NOMO-1 (cell line): ENCODE data around the gene MSL2.
"Not testable (repeated sequence)": the region's sequence is repeated elsewhere in the genome, so short reads cannot be mapped to it uniquely, and the experiment has no call there.

Source experiments
- DNase-seq, 2 experiments: peaks; one replicate each; lab custom pipeline; 2025; ENCODE audit not compliant: unreplicated experiment in 2 of 2; lab: John Stamatoyannopoulos, UW

The MSL2 gene

DNA sequence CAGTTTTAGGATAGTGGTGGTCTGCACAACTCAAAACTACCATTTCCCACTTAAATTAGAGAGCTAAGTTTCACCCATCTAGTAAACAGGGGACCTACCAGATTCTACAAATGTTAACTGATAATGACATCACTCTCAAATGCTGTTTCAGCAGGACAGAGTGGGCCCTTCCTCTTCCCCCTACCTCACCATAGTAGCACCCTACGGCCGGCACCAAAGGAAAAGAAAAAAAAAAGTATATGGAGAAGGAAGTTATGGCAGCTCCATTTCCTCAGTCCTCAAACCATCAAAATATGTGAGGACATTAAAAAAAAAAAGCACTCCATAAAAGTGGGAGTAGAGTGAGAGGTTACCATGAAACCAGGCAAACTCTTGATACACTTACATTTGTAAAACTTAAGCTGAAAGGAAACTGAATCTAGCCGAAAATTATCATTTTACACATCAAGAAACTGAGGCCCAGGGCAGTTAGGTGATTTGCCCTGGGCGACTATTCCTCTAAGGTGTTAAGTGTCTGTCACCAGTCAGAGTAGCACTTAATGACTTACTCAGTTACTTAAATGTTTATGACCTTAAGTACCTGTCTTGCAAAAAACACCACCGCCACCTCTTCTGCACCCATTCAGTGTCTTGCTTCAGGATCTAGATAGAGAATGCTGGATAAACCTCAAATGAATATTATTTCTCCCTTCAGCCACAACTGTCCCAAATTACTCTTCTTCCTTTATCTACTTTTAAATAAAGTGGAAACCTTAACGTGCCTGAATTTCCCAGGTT is 2.7 kb downstream of the MSL2 start:
- DNase-seq: peak; percentile 10 to 39

DNA sequence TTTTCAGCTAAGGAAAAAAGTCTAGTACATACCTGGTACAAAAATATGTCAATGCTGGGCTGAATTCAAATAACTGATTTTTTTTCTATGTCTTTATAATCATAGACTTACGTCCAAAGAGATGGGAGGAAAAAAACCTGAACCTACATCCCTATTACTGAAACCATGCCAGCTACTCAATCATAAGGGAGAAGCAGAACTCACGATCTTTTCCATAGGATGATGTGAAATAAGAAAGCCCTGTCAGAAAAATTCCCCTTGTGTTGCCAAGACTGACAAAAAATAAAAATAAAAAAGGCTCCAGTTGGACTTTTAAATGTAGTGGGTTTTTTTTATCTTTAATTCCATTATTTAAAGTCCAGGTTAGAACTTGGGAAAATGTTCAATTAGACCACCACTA is 3.3 kb downstream of the MSL2 start:
- peak in 1 of 2 experiments; percentile 30 for DNase-seq

DNA sequence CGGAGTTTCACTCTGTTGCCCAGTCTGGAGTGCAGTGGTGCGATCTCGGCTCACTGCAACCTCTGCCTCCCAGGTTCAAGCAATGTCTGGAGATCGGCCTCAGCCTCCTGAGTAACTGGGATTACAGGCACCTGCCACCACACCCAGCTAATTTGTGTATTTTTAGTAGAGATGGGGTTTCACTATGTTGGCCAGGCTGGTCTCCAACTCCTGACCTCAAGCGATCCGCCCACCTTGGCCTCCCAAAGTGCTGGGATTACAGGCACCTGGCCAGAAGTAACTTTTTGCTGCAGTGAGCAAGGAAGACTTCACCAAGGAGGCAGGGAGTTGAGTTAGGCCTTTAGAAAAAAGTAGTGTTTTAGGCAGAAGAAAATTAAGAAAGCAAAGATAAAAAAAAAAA is 3.9 kb downstream of the MSL2 start:
- DNase-seq: not testable (repeated sequence)

DNA sequence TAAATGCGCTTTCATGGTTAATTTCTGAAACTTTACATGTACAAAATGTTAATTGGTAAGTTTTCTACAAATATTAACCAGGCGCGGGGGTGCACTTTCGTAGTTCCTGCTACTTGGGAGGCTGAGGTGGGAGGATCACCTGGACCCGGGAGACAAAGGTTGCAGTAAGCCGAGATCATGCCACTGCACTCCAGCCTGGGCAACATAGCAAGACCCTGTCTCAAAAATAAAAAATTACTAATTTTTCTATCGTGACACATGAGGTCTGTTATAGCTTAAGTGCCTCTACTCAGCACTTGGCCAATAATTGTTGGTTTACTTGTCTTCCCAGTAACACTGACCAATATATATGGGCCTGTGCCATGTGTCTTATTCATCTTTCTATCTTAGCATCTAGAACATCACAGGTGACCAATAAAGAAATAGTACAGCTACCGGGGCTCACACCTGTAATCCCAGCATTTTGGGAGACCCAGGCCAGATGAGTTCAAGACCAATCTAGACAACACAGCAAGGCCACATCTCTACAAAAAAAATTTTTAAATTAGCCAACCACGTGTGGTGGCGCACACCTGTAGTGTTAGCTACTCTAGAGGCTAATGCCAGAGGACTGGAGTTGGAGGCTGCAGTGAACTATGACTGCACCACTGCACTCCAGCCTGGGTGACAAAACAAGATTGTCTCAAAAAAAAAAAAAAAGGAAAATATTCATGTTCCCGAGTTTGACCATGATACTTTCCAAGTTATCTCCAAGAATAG is 6.1 kb downstream of the MSL2 start:
- DNase-seq: no peak

DNA sequence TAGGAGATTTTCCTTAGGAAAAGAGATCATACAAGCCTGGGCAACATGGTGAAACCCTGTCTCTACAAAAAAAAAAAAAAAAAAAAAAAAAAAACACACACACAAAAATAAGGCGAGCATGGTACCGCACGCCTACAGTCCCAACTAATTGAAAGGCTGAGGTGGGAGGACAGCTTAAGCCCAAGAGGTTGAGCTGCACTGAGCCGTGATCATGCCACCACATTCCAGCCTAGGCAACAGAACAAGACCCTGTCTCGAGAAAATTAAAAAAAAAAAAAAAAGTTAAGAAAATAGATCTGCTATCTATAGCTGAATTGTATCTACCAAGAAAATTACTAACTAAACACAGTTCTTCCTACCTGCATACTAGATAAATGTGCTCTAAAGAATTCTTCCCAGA is 7.1 kb downstream of the MSL2 start:
- no peak for DNase-seq

DNA sequence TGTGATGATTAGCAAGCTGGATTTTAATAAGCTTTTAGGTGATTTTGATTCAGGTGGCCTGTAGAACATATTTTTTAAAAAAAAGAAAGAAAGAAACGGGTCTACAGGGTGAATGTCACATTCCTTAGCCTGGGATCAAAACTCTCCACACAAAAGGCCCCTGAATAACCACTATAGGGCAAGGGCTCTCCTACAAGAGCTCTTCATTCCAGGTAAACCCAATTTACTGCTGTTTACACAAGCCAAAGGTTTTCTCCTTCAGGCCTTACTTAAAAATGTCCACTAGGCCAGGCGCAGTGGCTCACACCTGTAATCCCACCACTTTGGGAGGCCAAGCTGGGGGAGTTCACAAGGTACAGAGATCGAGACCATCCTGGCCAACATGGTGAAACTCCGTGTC is 8.3 kb downstream of the MSL2 start:
- DNase-seq: no peak

DNA sequence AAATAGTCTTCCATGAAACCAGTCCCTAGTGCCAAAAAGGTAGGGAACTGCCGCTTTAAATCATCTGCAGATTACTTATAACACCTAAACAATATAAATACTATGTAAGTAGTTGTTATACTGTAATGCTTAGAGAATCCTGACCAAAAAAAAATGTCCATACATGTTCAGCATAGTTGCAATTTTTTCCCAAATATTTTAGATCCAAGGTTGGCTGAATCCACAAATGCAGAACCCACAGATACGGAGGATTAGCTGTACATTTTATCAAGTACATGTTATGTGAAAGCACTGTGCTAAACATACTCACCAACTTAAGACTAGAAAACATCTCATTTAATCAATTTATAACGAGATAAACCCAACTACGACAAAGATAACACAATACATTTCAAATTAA is 9.3 kb downstream of the MSL2 start:
- DNase-seq: no peak

DNA sequence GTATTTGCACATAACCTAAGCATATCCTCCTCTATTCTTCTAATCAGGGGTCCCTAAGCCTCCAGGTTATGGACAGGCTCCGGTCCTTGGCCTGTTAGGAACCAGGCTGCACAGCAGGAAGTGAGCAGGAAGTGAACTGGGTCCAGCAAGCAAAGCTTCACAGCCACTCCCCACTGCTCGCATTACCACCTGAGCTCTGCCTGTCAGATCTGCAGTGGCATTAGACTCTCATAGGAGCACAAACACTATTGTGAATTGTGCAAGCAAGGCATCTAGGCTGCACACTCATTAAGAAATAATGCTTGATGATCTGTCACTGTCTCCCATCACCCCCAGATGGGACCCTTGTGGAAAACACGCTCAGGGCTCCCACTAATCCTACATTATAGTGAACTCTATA is 9.8 kb downstream of the MSL2 start:
- DNase-seq: no peak

DNA sequence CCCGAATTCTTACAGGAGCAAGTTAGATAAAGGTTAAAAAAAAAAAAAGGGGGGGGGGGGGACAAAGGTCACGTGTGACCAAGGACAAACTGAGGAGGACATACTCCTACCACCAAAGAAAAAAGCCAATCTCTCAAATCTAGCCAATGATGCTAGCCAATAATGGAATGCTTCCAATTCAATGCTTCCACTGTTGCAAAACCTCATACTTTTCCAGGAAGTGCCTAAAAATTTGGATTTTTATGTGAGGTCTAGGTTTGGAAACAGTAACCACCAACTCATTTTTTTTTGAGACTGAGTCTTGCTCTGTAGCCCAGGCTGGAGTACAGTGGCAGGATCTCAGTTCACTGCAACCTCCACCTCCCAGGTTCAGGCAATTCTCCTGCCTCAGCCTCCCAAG is 11.4 kb downstream of the MSL2 start:
- no peak for DNase-seq

DNA sequence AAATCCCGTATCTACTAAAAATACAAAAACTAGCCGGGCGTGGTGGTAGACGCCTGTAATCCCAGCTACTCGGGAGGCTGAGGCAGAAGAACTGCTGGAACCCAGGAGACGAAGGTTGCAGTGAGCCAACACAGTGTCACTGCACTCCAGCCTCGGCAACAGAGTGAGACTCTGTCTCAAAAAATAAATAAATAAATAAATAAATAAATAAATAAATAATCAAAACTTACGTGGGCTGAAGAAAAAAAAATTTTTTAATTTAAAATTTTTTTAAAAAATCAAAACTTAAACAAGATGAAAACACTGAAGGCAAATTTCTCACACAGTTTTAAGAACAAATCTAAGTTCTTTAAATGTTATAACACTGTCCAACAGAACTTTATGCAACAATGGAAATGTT is 14.4 kb downstream of the MSL2 start:
- no peak for DNase-seq

DNA sequence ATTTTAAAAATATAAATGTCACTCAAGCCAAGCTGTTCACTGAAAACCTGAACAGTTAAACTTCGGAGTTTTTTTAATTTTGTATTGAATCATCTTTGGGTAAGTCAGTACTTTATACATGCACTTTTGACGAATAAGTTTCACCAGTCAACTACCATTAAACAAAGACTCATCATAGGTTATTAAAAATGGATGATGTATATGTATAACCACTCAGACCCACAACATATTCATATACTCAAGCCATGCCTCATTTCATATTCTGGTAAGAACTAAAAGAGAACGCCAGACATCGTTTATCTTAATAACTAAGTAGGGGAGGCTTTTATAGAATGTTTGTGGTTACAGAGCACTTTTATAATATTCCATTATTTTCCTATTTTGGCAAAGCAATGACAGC is 18.3 kb downstream of the MSL2 start:
- DNase-seq: no peak

DNA sequence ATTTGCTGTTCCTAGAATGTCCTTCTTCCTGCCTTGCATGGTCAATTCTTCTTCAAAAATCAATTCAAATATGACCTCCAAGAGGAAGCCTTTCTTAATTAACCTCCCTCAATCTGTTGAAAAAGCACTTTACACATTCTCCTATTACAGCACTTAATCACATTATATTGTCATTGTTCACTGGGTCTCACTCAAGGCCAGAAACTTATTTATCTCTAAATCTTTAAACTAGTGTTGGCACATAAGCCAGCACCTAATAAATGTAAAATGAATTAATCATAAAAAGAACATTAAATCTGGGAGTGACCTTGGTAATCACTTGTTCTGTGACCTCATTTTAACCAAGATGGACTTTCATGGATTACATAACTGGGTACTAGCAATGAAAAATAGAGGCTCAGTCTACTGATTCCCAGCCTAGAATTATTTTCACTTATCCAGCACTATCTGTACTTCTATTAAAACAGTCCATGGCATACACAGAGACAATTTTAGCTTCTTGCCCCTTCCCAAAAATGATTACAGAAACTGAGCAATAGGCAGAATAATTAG is 22.1 kb downstream of the MSL2 start:
- no peak for DNase-seq

DNA sequence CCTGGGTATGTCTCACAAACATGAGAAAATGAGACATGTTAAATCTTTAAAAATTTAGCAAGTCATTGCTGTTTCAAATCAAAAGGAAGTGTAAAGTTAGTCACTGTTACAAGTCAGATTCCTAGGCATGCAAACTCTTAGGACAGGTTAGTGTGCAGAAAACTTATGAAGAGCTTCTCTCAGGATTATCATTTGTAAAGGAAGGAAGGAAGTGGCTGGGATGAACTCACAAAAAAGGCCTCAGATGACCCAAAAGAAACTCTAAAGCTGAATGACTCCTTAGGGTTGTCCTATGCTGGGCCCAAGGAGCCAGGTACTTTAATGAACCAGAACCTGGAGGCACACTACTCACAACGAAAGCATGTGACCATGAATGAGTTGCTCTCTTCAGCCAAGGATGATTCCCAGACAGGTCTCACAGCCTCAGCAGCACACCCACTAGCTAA is 25.0 kb downstream of the MSL2 start:
- DNase-seq: no peak

DNA sequence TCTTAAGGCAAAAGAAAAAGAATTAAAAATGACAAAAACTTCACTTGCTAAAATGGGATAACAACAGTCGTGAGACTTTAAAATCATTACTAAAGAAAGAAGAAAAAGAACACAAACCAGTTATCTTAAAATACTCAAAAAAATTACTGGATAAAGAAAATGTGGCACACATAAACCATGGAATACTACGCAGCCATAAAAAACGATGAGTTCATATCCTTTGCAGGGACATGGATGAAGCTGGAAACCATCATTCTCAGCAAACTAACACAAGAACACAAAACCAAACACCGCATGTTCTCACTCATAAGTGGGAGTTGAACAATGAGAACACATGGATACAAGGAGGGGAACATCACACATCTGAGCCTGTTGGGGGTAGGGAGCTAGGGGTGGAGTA is 27.9 kb downstream of the MSL2 start:
- DNase-seq: not testable (repeated sequence)

DNA sequence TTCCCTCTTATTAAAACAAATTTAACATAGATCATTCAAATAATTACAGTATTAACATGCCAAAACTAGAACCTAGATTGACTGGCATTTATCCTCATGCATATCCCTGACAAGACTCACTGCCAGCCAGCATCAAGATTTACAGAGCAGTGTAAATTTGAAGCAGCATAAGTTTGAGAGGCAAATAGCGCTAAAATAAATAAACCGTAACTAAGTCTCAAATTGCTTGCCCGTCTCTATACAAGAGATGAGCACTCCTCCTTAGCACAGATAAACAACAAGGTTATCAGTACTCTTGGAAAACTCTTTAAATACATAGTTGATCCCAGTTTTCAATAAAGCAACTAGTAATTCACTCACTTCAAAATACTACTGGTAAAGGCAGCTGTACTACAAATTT is 29.6 kb downstream of the MSL2 start:
- DNase-seq: no peak

DNA sequence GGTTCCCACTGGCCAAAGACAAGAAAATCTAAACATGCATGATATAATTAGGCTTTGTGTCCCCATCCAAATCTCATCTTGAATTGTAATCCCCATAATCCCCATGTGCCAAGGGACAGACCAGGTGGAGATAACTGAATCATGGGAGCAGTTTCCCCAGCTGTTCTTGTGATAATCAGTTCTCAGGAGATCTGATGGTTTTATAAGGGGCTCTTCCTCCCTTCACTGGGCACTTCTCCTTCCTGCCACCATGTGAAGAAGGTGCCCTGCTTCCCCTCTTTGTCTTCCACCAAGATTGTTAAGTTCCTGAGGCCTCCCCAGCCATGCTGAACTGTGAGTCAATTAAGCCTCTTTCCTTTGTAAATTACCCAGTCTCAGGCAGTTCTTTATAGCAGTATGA is 32.5 kb downstream of the MSL2 start:
- DNase-seq: peak; percentile 22 to 36

DNA sequence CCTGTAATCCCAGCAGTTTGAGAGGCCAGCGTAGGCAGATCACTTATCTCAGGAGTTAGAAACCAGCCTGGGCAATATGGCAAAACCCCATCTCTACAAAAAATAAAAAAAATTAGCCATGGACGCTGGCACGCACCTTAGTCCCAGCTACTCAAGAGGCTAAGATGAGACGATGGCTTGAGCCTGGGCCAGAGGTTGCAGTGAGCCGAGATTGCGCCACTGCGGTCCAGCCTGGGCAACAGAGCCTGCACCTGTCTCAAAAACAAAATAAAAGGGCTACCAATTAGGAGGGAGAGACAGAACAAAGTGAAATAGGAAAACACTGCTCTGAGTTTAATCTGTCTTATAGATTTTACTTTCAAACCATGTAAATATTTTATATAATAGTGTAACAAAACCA is 33.8 kb downstream of the MSL2 start:
- DNase-seq: no peak

DNA sequence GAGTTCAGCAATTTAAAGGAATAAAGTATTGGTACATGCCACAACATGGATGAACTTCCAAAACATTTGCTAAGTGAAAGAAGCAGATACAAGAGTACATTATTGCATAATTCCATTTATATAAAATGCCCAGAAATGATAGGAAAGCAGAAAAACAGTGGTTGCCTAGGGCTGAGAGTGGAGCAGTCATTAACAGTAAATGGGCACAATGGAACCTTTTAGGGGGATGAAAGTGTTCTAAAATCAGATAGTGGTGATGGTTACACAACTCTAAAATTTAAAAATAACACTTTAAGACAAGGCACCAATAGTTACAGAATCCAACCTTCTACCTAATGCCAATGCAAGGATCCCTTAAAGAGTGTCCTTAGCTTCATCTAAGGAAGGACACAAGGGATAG is 34.6 kb downstream of the MSL2 start:
- DNase-seq: no peak

DNA sequence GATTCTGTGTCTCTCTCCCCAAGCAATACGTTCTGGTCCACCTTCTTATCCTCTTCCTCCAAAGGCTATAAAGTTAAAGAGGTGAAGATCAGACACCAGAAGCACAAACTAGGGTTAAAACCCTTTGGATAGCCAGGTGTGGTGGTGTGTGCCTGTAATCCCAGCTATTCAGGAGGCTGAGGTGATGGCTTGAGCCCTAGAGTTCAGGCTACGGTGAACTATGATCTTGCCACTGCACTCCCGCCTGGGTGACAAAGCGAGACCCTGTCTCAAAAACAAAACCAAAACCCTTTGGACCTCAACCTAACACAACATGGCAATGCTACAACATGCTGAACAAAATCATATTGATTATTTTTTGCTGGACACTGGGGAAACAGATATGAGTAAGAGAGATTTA is 43.2 kb downstream of the MSL2 start:
- DNase-seq: no peak

DNA sequence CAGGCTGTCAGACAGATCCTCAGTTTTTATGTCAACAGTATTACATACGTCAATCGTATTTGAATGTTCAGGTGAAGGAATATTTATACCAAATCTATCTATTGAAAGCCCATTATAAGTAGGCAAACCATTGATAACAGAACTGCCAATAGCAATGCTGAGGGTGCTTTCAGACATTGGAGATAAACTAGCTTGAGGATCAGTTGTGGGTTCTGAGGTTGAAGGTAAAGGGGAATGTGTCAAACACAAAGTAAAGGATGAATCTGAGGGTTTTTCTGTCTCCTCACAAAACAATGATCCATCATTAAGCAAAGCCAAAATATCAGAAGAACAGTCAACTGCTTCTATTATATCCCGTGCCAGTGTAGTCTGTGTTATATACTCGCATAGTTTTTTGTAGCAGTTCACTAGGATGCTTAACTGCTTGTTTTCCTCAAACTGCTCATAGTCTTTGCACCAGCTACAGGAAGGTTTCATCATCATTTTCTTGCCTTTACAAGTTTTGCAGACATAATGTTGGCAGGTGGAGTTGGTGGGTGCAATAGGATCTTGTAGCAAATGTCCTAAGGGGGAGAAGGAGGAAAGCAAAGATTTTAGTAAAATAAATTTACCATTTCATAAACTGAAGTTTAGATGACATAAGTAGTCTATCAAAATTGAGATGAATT is 43.8 kb downstream of the MSL2 start:
- no peak for DNase-seq

DNA sequence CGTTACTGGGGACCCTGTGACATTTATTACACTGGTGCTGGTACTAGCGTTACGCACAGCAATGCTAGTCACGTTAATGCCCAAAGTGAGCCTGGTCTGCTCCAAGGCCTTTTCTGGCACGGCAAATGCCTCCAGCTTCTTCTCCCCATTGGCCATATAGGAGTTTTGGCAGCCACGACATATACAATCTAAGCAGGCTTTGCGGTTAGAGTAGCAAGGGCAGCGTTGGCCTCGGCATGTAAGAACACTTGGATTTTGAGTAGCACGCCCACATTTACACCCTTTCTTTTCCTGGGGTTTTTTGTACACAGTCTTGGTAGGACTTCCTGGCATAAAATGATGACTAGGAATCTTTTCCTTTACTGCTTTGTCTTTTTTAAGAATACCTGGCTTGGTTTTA is 44.9 kb downstream of the MSL2 start:
- no peak for DNase-seq

DNA sequence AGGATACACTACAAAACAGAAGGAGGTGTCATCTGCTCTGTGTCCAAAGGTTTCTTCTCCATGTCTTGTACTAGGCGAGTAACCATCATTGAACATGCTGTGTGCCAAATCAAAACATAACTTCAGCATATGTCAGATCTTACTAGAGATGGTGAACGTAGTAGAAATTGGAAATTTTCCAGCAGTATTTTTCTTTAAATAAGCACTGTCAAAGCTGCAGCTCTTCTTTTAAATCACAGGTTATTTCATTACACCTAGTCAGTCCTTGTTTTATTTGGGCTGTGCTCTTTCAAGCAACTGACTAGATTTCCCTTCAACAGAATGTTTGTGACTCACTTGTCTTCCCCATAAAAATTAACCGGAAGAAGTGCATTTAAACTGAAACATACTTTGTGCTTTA is 46.5 kb downstream of the MSL2 start:
- DNase-seq: no peak
